Gastrocnemius medialis (tissue), 4 donors: ENCODE measurements around the gene TXK.

Experiments
- POLR2A ChIP-seq, 2 donors: fragments of 450-650 bp; IDR thresholded peaks; one replicate each; pipeline ENCODE4 v1.6.1; 2017; ENCODE audit warnings: antibody characterized with exemption in 2 of 2, mild to moderate bottlenecking in 2 of 2, moderate library complexity in 2 of 2
- TF ChIP-seq, protein P1 (sequence below), 5 experiments: fragments of 450-650 bp in 3 of 5; fragments of 200-600 bp in 2 of 5; sonication (generic) in 2 of 5; IDR thresholded peaks in 4 of 5; conservative IDR thresholded peaks in 1 of 5; 1 replicate in 4 of 5; 2 replicates in 1 of 5; pipeline ENCODE4 v1.5.1; 2016 to 2019; ENCODE audit warnings: antibody characterized with exemption in 5 of 5, mild to moderate bottlenecking in 3 of 5, moderate library complexity in 3 of 5

DNA sequence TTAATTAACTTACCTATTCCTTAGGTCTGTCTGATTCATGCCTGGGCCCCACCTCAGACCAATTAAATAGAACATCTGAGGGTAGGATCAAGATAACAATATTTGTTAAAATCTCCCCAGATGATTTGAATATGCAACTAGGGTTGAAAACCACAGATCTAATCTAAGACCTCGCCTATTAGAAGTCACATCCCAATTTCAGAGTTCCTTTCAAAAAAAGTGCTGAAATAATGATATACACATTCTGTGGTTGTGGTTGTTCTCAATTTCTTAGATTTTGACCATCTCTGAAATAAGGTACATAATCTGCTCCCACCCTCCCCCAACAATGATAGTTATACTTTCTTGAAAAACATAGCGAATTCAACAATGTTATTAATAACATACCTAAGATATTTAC lies 89.8 kb downstream of the TXK start:
- TF ChIP-seq, protein P1, sequence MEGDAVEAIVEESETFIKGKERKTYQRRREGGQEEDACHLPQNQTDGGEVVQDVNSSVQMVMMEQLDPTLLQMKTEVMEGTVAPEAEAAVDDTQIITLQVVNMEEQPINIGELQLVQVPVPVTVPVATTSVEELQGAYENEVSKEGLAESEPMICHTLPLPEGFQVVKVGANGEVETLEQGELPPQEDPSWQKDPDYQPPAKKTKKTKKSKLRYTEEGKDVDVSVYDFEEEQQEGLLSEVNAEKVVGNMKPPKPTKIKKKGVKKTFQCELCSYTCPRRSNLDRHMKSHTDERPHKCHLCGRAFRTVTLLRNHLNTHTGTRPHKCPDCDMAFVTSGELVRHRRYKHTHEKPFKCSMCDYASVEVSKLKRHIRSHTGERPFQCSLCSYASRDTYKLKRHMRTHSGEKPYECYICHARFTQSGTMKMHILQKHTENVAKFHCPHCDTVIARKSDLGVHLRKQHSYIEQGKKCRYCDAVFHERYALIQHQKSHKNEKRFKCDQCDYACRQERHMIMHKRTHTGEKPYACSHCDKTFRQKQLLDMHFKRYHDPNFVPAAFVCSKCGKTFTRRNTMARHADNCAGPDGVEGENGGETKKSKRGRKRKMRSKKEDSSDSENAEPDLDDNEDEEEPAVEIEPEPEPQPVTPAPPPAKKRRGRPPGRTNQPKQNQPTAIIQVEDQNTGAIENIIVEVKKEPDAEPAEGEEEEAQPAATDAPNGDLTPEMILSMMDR (IDR thresholded peaks at IDR 0.05 in 4 of 5, conservative IDR thresholded peaks at IDR 0.05 in 1 of 5), result no peak
- TF ChIP-seq POLR2A (IDR thresholded peaks at IDR 0.05), result no peak
